Stromal cell of bone marrow (primary cell): ENCODE results near the gene TARBP1.
"Not testable (repeated sequence)": the region's sequence is repeated elsewhere in the genome, so short reads cannot be mapped to it uniquely, and the experiment has no call there.

Experiments
- DNase-seq: peaks from one replicate; pipeline ENCODE4 v3.0.0-alpha.2; 2012; ENCODE audit warnings: low read depth

The TARBP1 gene

GRCh38 chr1:234388094-234388493, 90.9 kb downstream of the TARBP1 start:
- DNase-seq, result no peak

- no peak for DNase-seq
Measured at GRCh38 chr1:234386122-234386521, 92.9 kb downstream of the TARBP1 start.

DNA sequence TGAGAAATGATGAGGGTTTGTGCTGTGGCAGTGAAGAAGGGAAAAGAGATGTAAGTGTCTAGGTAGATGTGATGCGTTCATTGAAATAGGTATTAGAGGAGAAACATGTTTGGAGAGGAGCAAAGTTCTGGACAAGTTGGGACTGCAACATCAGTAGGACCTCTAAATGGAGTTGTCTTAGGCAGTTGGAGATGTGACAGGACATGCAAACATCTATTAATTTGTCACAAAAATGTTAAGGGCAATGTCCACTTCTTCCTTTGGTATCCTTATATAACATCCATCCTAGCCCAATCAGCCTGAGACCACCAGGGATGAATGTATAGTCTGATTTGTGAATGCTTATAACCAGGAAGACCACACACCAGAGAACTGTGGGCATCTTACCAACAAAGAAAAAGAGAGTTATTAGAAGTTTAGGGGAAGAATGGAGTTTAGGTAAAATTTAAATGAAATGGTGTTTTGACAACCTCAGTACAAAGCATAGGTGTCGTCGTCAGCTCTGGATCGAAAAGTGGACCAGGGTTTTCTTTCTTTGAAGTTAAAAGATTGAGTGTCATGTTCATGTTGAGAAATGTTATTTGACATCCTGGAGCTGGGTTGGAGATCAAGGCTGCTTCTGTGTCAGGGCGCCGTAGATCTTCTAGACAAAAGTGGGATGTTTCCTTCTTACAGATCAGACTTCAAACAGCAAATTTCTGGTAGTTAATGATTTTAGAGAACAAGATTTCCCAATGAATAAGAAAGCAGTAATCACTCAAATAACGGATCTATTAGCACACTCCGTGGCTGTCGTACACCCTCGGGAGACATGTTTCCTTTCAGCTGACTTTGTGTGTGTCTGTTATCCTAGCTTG, 97.1 kb downstream of the TARBP1 start:
- DNase-seq, result no peak

DNA sequence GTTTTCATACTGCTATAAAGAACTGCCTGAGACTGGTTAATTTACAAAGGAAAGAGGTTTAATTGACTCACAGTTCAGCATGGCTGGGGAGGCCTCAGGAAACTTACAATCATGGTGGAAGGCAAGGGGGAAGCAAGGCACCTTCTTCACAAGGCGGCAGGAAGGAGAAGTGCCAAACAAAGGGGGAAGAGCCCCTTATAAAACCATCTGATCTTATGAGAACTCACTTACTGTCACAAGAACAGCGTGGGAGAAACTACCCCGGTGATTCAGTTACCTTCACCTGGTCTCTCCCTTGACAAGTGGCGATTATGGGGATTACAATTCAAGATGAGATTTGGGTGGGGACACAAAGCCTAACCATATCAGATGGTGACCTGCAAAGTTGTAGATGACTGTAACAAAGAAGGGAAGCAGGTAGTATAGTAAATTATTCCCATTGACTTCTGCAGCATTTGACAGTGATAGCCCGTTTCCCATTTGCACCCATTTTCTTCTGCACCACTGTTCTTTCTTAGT, 99.3 kb downstream of the TARBP1 start:
- DNase-seq, result not testable (repeated sequence)

- DNase-seq, result no peak
Measured at GRCh38 chr1:234375672-234376071, 103.3 kb downstream of the TARBP1 start.

GRCh38 chr1:234373959-234374254, 105.1 kb downstream of the TARBP1 start:
- DNase-seq, result no peak

DNA sequence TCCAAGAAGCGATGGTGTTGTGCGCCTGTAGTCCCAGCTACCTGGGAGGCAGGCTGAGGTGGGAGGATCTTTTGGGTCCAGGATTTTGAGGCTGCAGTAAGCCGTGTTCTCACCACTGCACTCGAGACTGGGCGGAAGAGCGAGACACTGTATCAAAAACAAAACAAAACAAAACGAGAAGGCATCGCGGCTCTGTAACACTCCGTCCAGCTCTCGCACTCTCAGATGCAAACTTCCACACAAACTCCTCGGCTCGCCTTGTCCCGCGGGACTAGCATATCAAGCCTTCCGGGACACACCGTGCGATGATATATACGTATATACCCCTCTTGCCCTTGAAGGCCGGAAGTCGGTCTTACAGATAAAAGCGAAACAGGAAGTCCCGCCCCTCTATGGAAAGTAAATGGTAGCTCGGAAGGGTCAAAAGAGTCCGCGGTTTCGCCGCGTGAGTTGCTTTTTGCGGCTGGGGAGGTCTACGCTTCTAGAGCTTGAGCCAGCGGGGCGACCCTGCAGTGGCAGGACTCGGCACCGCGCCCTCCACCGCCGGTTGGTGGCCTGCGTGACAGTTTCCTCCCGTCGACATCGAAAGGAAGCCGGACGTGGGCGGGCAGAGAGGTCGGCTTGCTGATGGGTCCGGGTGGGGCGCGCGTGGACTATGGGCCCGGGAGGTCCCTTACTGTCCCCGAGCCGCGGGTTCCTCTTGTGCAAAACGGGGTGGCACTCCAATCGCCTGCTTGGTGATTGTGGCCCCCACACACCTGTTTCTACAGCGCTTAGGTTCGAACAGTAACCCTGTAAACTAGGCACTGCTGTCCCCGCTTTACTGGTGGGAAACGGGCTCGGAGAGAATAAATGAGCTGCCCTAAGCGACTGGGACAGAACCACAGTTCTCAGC, 105.7 kb downstream of the TARBP1 start, which contains the start of gene COA6:
Gene COA6 (plus strand): TSS at position 393 of the 895 bp plus-strand sequence. CDS start 11 bp downstream, at position 404.
- DNase-seq, result peak; percentile 91

- no peak for DNase-seq
Measured at GRCh38 chr1:234372011-234372757, 106.8 kb downstream of the TARBP1 start.

- no peak for DNase-seq
Measured at GRCh38 chr1:234371414-234371813, 107.6 kb downstream of the TARBP1 start.

- no peak for DNase-seq
Measured at GRCh38 chr1:234369784-234370183, 109.2 kb downstream of the TARBP1 start.

DNA sequence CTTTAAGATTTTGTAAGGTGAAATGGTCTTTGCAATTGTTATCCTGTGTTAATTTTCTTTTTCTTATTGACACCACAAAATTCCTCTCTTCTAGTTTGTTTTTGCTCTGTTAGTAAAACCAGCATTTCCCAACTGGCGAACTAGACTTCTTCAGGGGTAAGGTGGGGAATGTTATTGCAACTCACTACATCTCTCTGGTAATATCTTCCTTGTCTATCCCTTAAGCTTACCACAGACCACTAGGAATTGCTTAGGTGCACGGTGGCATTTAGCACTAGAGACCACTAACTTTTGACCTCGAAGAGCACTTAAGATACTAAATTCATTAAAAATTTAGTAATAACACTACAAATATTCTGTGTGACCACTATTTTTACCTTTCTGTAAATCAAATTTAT, 109.9 kb downstream of the TARBP1 start:
- no peak for DNase-seq

DNA sequence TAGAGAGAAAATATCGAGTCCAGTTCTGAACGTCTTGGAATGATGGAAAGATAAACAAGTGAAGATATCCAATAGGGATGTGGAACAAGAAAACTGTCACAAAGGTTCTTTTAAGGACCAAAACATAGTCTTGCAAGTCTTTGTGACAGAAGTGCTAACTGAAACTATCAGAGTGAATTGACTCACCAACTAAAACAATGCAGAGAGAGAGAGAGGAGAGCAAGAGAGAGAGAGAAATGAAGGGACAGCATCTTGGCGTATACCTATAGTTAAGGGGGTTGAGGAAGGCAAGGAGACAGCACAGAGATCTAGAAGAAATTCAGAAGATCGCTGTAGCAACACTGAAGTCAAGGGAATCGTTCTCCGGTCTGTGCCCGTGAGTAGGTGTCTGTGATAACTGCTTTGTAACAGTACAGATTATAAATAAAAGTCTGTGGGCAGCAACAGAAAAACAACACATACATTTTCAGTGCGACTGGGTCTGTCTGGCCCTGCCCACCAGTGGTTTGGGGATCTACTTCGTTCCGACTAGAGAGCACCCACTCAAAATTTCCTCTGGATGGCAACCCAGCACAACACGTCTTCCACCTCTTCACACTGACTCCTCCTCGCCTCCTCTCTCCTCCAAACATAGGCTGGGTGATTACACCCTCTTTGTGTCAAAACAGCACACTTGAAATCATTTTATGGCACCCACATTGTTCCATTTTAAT, 110.5 kb downstream of the TARBP1 start:
- no peak for DNase-seq

- DNase-seq, result no peak
Measured at GRCh38 chr1:234362558-234362957, 116.4 kb downstream of the TARBP1 start.

DNA sequence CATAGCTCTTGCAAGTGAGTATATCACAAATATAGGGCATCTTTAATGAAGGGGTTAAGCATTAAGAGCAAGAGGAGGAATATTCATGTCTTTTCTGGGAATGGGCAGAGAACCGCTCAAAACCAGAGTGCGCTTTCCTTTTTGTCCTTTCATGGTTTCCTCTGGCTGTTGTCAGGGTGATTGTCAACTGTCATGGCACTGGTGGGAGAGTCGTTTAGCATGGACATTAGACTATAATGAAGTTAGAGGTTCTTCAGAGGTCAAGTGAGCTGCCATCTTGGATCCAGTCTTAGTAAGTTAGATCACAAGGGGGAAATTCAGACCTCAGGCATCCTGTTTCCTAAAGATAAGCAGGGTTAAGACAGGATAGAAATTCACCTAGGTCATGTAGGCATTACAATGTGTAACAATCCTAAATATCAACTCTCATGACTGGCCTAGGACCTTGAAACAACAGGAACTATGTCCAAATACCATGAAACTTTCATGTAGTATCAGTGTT, 117.8 kb downstream of the TARBP1 start:
- DNase-seq, result no peak

- no peak for DNase-seq
Measured at GRCh38 chr1:234357831-234358230, 121.1 kb downstream of the TARBP1 start.

DNA sequence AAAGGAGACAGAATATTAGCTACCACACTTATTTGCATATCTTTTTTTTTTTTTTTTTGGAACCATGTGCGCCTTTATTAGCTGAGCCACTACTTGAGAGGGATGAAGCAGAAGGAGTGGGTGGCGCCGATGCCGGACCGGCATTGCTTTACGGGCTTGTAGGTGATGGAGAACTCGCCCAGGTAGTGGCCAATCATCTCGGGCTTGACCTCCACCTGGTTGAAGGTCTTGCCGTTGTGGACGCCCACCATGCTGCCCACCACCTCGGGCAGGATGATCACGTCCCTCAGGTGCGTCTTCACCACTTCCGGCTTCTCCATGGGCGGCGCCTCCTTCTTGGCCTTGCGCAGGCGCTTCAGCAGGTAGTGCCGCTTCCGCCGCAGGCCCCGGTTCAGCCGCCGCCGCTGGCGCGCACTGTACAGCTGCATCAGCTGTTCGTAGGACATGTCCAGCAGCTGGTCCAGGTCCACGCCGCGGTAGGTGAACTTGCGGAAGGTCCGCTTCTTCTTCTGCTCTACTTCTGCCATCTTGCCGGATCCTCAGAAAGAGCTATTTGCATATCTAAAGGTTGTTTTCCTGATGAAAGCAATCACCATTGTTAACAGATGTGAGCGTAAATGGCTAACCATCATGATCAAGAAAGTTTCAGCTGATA, 122.2 kb downstream of the TARBP1 start:
- DNase-seq, result not testable (repeated sequence)

- no peak for DNase-seq
Measured at GRCh38 chr1:234355782-234356510, 123.0 kb downstream of the TARBP1 start.

DNA sequence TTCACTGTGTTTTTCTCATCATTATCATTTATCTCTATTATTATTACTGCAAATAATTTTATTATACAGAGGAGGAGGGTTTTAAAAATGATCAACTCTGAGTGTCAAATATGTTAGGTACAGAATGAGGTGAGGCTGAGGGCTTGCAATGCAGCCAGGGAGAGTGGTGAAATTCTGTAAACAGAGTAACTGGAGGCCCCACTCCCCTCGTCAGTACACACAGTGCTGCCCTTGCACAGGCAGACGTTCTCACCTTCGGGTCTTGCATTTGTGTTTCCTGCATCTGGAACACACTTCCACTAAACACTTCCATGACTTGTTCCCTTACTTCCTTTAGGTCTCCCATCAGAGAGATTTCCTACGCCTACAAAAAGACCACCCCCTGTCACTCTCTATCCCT, 130.0 kb downstream of the TARBP1 start:
- no peak for DNase-seq

DNA sequence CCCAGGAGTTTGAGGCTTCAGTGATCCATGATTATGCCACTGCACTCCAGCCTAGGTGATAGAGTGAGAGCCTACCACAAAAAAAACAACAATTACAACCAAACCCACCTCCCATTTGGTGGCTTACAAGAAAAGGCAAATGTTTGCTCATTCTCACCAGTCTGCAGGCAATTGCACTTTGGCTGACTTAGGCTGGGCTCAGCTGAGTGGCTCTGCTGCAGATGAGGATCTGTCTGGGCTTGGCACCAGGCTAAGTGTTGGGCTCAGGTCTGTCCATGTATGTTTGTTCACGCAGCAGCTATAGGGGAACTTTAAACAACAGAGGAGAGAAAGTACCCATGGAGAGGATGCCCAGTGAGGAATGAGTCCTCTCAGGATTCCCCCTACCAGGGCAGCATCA, 133.7 kb downstream of the TARBP1 start:
- no peak for DNase-seq

DNA sequence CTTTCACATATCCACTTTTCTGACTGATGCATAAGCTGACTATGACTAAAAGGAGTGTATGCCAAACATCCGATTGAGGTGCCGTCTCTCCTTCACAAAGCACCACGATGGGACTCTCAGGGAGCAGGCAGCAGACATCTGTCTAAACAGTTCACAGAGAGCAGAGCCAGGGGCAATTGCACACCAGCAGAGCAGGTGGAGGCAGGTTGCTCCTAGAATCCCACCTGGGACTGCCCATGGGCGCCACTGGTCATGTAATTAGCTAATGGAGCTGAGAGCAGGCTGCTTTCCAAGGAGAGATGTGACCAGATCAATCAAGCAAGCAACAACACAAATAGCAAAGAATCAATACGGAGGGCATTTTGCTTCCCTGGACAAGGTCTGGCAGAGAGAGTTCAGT, 136.2 kb downstream of the TARBP1 start:
- DNase-seq, result no peak
